Measurements from ENCODE around the gene PSEN1. TPM values are rescaled to one million over a fixed set of nuclear protein-coding genes. Genes with fewer than 3 reads are reported as not detected.

PSEN1 gene
- total and polyA plus RNA-seq, 10 of the 15 experiments (the other 5 are each of a cell fraction or from before 2014, with no cell fraction given) = 8.9 to 32.3 (median 21.8) TPM

GRCh38 chr14:73102806-73103497, 33.4 kb upstream of the PSEN1 start:
- H3K36me3 ChIP-seq (ENCODE audit: control insufficient read depth in 2 of 2, insufficient read depth in 2 of 2, low read length in 1 of 2) = peaks cover 9 to 29% of the 10 kb centered on the region in 2 experiments
- intact Hi-C loops (cut with micrococcal nuclease; ENCODE audit: unreplicated experiment) (no loop called here), in situ Hi-C loops (cut with MboI) (no loop called here)
- no peak overlapping the region for H3K27ac ChIP-seq (ENCODE audit: control insufficient read depth, insufficient read depth)
- H3K79me2 ChIP-seq (ENCODE audit: control insufficient read depth, insufficient read depth, low read length) = no peaks in the 10 kb centered on the region
- RAD21 ChIA-PET (ENCODE audit: unreplicated experiment) = no interaction called here
- WGBS (ENCODE audit: insufficient coverage, insufficient replicate concordance, low lambda C conversion rate, missing lambda C conversion rate) = 94% methylated on average over 27 of the region's 27 CpGs
- no peaks in the 10 kb centered on the region for H3K27me3 ChIP-seq (replicated peaks in 1 of 2; ENCODE audit: control insufficient read depth in 2 of 2, insufficient read depth in 2 of 2, low read length in 1 of 2)
- H3K4me2 ChIP-seq (ENCODE audit: control insufficient read depth, insufficient read depth) = no peak overlapping the region
- ATAC-seq (no peak), DNase-seq (ENCODE audit: low read depth, low spot score) (no peak), FAIRE-seq (no peak)
- POLR2A ChIA-PET = no interaction called here
- CTCF ChIA-PET = interaction anchor here (0.7 to 1.4 kb wide), 2 partner anchors 79 to 226 kb away, joined by 3 read pairs; no protein-coding TSS in a partner anchor
- no peak overlapping the region for H2AFZ ChIP-seq (ENCODE audit: control insufficient read depth, low read depth, low read length)
- H3K9ac ChIP-seq (ENCODE audit: control insufficient read depth, insufficient read depth, low read length) = no peak overlapping the region
- no peaks in the 10 kb centered on the region for H4K20me1 ChIP-seq (ENCODE audit: control insufficient read depth, insufficient read depth)
- BruUV-seq (replicated peaks) = TSS peak; percentile 42
- no peaks in the 10 kb centered on the region for H3K4me1 ChIP-seq (ENCODE audit: control insufficient read depth, insufficient read depth, low read length)
- no peaks in the 10 kb centered on the region for H3K9me3 ChIP-seq (replicated peaks; ENCODE audit: control insufficient read depth, insufficient read depth, low read length)
- SMC1A ChIA-PET (ENCODE audit: uncharacterized antibody, unreplicated experiment) = interaction anchor here (1.1 to 1.6 kb wide), 2 partner anchors 33 to 117 kb away, joined by 3 read pairs; partner anchors contain the start of gene PSEN1
- TF ChIP-seq NRF1 (conservative IDR thresholded peaks at IDR 0.05; ENCODE audit: low read depth, low read length) = no peak
- TF ChIP-seq EP300 (IDR thresholded peaks at IDR 0.05; ENCODE audit: borderline replicate concordance in 1 of 2, control insufficient read depth in 1 of 2, low read depth in 2 of 2, low read length in 2 of 2) = no peak
- no peak for TF ChIP-seq RELA (IDR thresholded peaks at IDR 0.05; ENCODE audit: borderline replicate concordance, partially characterized antibody)
- TF ChIP-seq SIX5 (IDR thresholded peaks at IDR 0.05; ENCODE audit: low read depth, low read length, severe bottlenecking) = no peak
- H3K4me3 ChIP-seq = no peak overlapping the region

- H2AFZ ChIP-seq (ENCODE audit: control insufficient read depth, low read depth, low read length) = no peak overlapping the region
- no peak overlapping the region for H3K27ac ChIP-seq (ENCODE audit: control insufficient read depth, insufficient read depth)
- no peaks in the 10 kb centered on the region for H3K79me2 ChIP-seq (ENCODE audit: control insufficient read depth, insufficient read depth, low read length)
- intact Hi-C loops (cut with micrococcal nuclease; ENCODE audit: unreplicated experiment) = no loop called here
- ChIA-PET CTCF (no interaction called here), POLR2A (interaction anchor here (0.6 to 1.5 kb wide), 5 partner anchors 46 to 540 kb away, joined by 3 to 7 read pairs (median 4); partner anchors contain the start of genes DNAL1 and DPF3), SMC1A (ENCODE audit: uncharacterized antibody, unreplicated experiment) (interaction anchor here (0.8 to 1.4 kb wide), 2 partner anchors 41 to 46 kb away, joined by 3 to 4 read pairs; partner anchors contain the start of gene RBM25), RAD21 (ENCODE audit: unreplicated experiment) (interaction anchor here (0.6 kb wide), 1 partner anchor 365 kb away, joined by 4 read pairs; no protein-coding TSS in a partner anchor)
- FAIRE-seq (no peak), ATAC-seq (no peak), DNase-seq (ENCODE audit: low read depth, low spot score) (no peak)
- H4K20me1 ChIP-seq (ENCODE audit: control insufficient read depth, insufficient read depth) = no peaks in the 10 kb centered on the region
- H3K9ac ChIP-seq (ENCODE audit: control insufficient read depth, insufficient read depth, low read length) = no peak overlapping the region
- BruUV-seq (replicated peaks) = no TSS peak
- no peak overlapping the region for H3K4me2 ChIP-seq (ENCODE audit: control insufficient read depth, insufficient read depth)
- no peak overlapping the region for H3K4me3 ChIP-seq
- no peaks in the 10 kb centered on the region for H3K4me1 ChIP-seq (ENCODE audit: control insufficient read depth, insufficient read depth, low read length)
- in situ Hi-C loops (cut with MboI) = no loop called here
- H3K27me3 ChIP-seq (replicated peaks in 1 of 2; ENCODE audit: control insufficient read depth in 2 of 2, insufficient read depth in 2 of 2, low read length in 1 of 2) = no peaks in the 10 kb centered on the region
- 94% methylated on average over 2 of the region's 3 CpGs for WGBS (ENCODE audit: insufficient coverage, insufficient replicate concordance, low lambda C conversion rate, missing lambda C conversion rate)
- H3K36me3 ChIP-seq (ENCODE audit: control insufficient read depth in 2 of 2, insufficient read depth in 2 of 2, low read length in 1 of 2) = peaks cover 11 to 29% of the 10 kb centered on the region in 2 experiments
- no peaks in the 10 kb centered on the region for H3K9me3 ChIP-seq (replicated peaks; ENCODE audit: control insufficient read depth, insufficient read depth, low read length)
- TF ChIP-seq SIN3A (IDR thresholded peaks at IDR 0.05; ENCODE audit: low read depth, low read length) (no peak), NBN (IDR thresholded peaks at IDR 0.05) (no peak), SIX5 (IDR thresholded peaks at IDR 0.05; ENCODE audit: low read depth, low read length, severe bottlenecking) (no peak), PML (IDR thresholded peaks at IDR 0.05; ENCODE audit: low read length) (no peak), CEBPZ (IDR thresholded peaks at IDR 0.05; ENCODE audit: low read depth, low read length) (no peak), SREBF2 (IDR thresholded peaks at IDR 0.05; ENCODE audit: low read length) (no peak), CBFB (IDR thresholded peaks at IDR 0.05; ENCODE audit: low read depth) (no peak), BACH1 (IDR thresholded peaks at IDR 0.05; ENCODE audit: borderline replicate concordance) (no peak), SMC3 (IDR thresholded peaks at IDR 0.05; ENCODE audit: borderline replicate concordance, low read length) (no peak), ESRRA (IDR thresholded peaks at IDR 0.05; ENCODE audit: low read length) (no peak), CHD4 (IDR thresholded peaks at IDR 0.05) (no peak), PAX5 (IDR thresholded peaks at IDR 0.05; ENCODE audit: borderline replicate concordance, low read depth, low read length) (no peak)
Measured at GRCh38 chr14:73105050-73105449, 31.3 kb upstream of the PSEN1 start.

Data from GM12878 (cell line).